Measurements from ENCODE around the gene ITPRIP.
A peak's percentile ranks its signal among the peaks of the same experiment; 100 is the strongest.

The ITPRIP gene

GRCh38 chr10:104331208-104331838 lies 6.9 kb downstream of the ITPRIP start (continued):
- TF ChIP-seq KLF7 (tag by site-specific recombination; IDR thresholded peaks at IDR 0.05; ENCODE audit: borderline replicate concordance) (no peak), ZNF561 (tag by site-specific recombination; IDR thresholded peaks at IDR 0.05; ENCODE audit: borderline replicate concordance) (peak; percentile 94), ZBTB17 (tag by site-specific recombination; IDR thresholded peaks at IDR 0.05) (peak; percentile 59), ZXDB (tag by site-specific recombination; IDR thresholded peaks at IDR 0.05) (peak; percentile 85), ZNF112 (tag by site-specific recombination; IDR thresholded peaks at IDR 0.05) (no peak), ZEB2 (tag by site-specific recombination; IDR thresholded peaks at IDR 0.05) (peak; percentile 95), ZBTB7A (tag by site-specific recombination; IDR thresholded peaks at IDR 0.05; ENCODE audit: low read depth) (no peak), IKZF3 (tag by site-specific recombination; IDR thresholded peaks at IDR 0.05) (peak; percentile 92), ZBTB1 (tag by site-specific recombination; IDR thresholded peaks at IDR 0.05) (0 out of 2 replicates have a peak, but pooled peaks have one; percentile 53), MZF1 (tag by site-specific recombination; IDR thresholded peaks at IDR 0.05; ENCODE audit: borderline replicate concordance) (peak; percentile 77; the same call in 1 of the 2 replicates), ZNF747 (tag by site-specific recombination; IDR thresholded peaks at IDR 0.05) (no peak), GLIS1 (tag by site-specific recombination; IDR thresholded peaks at IDR 0.05) (peak; percentile 63), ZNF394 (tag by site-specific recombination; IDR thresholded peaks at IDR 0.05; ENCODE audit: borderline replicate concordance) (peak; percentile 13; the same call in 1 of the 2 replicates), ZNF274 (IDR thresholded peaks at IDR 0.05; ENCODE audit: low read length) (no peak), ZNF274 (tag by site-specific recombination; IDR thresholded peaks at IDR 0.05; ENCODE audit: borderline replicate concordance) (no peak), ZNF366 (tag by site-specific recombination; conservative IDR thresholded peaks at IDR 0.05) (peak; percentile 87), ZNF24 (tag by site-specific recombination; IDR thresholded peaks at IDR 0.05) (peak; percentile 93), ZNF518A (tag by site-specific recombination; conservative IDR thresholded peaks at IDR 0.05; ENCODE audit: low read depth) (no peak), ZNF416 (tag by site-specific recombination; IDR thresholded peaks at IDR 0.05) (no peak), WT1 (tag by site-specific recombination; IDR thresholded peaks at IDR 0.05) (peak; percentile 11; the same call in 1 of the 2 replicates), ZSCAN16 (tag by site-specific recombination; IDR thresholded peaks at IDR 0.05) (0 out of 2 replicates have a peak, but pooled peaks have one; percentile 15), BCL11A (tag by site-specific recombination; IDR thresholded peaks at IDR 0.05; ENCODE audit: low read depth) (0 out of 2 replicates have a peak, but pooled peaks have one; percentile 14), ZBTB8A (tag by site-specific recombination; IDR thresholded peaks at IDR 0.05) (peak; percentile 77), ZNF843 (tag by site-specific recombination; IDR thresholded peaks at IDR 0.05) (peak; percentile 84), KLF9 (tag by site-specific recombination; IDR thresholded peaks at IDR 0.05; ENCODE audit: low read depth) (no peak), SP7 (tag by site-specific recombination; IDR thresholded peaks at IDR 0.05) (peak; percentile 99), OSR2 (tag by site-specific recombination; IDR thresholded peaks at IDR 0.05) (peak; percentile 99), KLF10 (tag by site-specific recombination; IDR thresholded peaks at IDR 0.05) (no peak; the same call in 1 of the 2 replicates), ZNF335 (tag by site-specific recombination; conservative IDR thresholded peaks at IDR 0.05) (peak; percentile 75)
- TF ChIP-seq, protein P1, sequence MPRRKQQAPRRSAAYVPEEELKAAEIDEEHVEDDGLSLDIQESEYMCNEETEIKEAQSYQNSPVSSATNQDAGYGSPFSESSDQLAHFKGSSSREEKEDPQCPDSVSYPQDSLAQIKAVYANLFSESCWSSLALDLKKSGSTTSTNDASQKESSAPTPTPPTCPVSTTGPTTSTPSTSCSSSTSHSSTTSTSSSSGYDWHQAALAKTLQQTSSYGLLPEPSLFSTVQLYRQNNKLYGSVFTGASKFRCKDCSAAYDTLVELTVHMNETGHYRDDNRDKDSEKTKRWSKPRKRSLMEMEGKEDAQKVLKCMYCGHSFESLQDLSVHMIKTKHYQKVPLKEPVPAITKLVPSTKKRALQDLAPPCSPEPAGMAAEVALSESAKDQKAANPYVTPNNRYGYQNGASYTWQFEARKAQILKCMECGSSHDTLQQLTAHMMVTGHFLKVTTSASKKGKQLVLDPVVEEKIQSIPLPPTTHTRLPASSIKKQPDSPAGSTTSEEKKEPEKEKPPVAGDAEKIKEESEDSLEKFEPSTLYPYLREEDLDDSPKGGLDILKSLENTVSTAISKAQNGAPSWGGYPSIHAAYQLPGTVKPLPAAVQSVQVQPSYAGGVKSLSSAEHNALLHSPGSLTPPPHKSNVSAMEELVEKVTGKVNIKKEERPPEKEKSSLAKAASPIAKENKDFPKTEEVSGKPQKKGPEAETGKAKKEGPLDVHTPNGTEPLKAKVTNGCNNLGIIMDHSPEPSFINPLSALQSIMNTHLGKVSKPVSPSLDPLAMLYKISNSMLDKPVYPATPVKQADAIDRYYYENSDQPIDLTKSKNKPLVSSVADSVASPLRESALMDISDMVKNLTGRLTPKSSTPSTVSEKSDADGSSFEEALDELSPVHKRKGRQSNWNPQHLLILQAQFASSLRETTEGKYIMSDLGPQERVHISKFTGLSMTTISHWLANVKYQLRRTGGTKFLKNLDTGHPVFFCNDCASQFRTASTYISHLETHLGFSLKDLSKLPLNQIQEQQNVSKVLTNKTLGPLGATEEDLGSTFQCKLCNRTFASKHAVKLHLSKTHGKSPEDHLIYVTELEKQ (tag by site-specific recombination; IDR thresholded peaks at IDR 0.05; ENCODE audit: borderline replicate concordance): peak; percentile 56; the same call in 1 of the 2 replicates
- TF ChIP-seq, protein P2, sequence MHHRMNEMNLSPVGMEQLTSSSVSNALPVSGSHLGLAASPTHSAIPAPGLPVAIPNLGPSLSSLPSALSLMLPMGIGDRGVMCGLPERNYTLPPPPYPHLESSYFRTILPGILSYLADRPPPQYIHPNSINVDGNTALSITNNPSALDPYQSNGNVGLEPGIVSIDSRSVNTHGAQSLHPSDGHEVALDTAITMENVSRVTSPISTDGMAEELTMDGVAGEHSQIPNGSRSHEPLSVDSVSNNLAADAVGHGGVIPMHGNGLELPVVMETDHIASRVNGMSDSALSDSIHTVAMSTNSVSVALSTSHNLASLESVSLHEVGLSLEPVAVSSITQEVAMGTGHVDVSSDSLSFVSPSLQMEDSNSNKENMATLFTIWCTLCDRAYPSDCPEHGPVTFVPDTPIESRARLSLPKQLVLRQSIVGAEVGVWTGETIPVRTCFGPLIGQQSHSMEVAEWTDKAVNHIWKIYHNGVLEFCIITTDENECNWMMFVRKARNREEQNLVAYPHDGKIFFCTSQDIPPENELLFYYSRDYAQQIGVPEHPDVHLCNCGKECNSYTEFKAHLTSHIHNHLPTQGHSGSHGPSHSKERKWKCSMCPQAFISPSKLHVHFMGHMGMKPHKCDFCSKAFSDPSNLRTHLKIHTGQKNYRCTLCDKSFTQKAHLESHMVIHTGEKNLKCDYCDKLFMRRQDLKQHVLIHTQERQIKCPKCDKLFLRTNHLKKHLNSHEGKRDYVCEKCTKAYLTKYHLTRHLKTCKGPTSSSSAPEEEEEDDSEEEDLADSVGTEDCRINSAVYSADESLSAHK (tag by site-specific recombination; IDR thresholded peaks at IDR 0.05): peak; percentile 39; the same call in 1 of the 2 replicates
